HUES48 (cell line): Measurements from ENCODE around the gene MAML3.

Experiments
- H3K27ac ChIP-seq: one replicate; pipeline ENCODE4 v1.7.0; 2013; ENCODE audit warnings: low read depth, low read length, inconsistent platforms
- H3K27me3 ChIP-seq: 2 replicates; pipeline ENCODE4 v1.6.1; 2013; ENCODE audit warnings: mild to moderate bottlenecking, low read length; ENCODE audit not compliant: control insufficient read depth, insufficient read depth
- H3K36me3 ChIP-seq: 2 replicates; pipeline ENCODE4 v1.6.1; 2013; ENCODE audit warnings: low read length; ENCODE audit not compliant: control insufficient read depth, insufficient read depth
- H3K4me1 ChIP-seq: 2 replicates; pipeline ENCODE4 v1.6.1; 2013; ENCODE audit warnings: mild to moderate bottlenecking, low read length; ENCODE audit not compliant: control insufficient read depth, insufficient read depth
- H3K4me3 ChIP-seq: 2 replicates; pipeline ENCODE4 v1.5.1; 2013; ENCODE audit warnings: mild to moderate bottlenecking, low read depth, low read length
- H3K9ac ChIP-seq: 2 replicates; pipeline ENCODE4 v1.6.1; 2013; ENCODE audit warnings: mild to moderate bottlenecking, low read depth, low read length, moderate library complexity
- H3K9me3 ChIP-seq: 2 replicates; pipeline ENCODE4 v1.6.1; 2013; ENCODE audit warnings: low read length; ENCODE audit not compliant: control insufficient read depth, insufficient read depth

Gene MAML3

DNA sequence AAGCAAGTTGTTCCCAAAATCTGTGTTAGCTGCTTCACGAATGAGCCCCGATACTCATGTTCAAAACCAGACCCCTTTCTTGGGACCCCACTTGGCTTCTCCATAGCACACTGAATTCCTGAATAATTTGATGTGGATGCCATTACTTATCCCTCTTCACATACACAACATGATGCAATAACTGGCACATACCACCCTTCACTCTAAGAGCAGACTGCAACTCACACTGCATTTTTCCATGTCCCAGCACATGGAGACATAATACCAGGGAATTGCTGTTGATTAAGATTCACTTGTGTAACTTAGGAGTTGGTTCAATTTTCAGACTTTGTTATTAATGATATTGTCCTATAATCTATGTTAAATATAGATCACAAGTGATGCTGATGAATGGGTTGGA is 213.4 kb downstream of the MAML3 start:
- Histone ChIP-seq H3K9ac (no peak overlapping the region), H3K4me1 (peaks cover 17% of the 10 kb centered on the region), H3K27ac (no peak overlapping the region), H3K9me3 (no peaks in the 10 kb centered on the region), H3K4me3 (no peak overlapping the region), H3K27me3 (no peaks in the 10 kb centered on the region), H3K36me3 (no peaks in the 10 kb centered on the region)

DNA sequence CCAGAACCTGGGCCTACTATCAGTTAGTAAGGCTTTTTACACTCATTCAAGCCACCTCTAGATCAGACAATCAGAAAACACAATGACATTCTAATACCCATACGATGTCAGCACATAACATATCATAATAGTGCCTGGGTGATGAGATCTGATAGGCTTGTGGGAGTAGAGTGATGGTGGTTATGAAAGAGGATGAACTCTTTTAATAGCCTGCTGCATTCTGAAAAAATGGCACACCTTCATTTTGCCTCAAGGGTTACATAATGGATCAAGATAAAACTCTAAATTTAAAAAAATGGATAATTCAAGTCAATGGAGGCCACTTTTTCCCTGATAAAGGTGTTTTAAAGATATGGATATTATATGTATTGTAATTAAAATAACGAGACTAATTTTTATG is 215.6 kb downstream of the MAML3 start:
- Histone ChIP-seq H3K9ac (no peak overlapping the region), H3K4me3 (no peak overlapping the region), H3K4me1 (peaks cover 29% of the 10 kb centered on the region), H3K27me3 (no peaks in the 10 kb centered on the region), H3K9me3 (no peaks in the 10 kb centered on the region), H3K36me3 (no peaks in the 10 kb centered on the region), H3K27ac (no peak overlapping the region)

DNA sequence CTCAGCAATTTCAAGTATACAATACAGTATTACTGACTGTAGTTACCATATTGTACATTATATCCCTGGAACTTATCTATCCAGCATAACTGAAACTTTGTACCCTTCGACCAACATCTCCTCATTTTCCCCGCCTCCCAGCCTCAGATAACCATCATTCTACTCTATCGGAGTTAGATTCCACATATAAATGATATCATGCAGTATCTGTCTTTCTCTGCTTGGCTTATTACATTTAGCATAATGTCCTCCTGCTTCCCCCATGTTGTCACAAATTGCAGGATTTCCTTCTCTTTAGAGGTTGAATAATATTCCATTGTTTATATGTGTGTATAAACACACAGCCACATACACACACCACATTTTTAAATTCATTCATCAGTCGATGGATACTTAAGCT is 218.1 kb downstream of the MAML3 start:
- Histone ChIP-seq H3K9ac (no peak overlapping the region), H3K36me3 (no peaks in the 10 kb centered on the region), H3K27me3 (no peaks in the 10 kb centered on the region), H3K4me3 (no peak overlapping the region), H3K4me1 (peaks cover 32% of the 10 kb centered on the region), H3K27ac (no peak overlapping the region), H3K9me3 (no peaks in the 10 kb centered on the region)

DNA sequence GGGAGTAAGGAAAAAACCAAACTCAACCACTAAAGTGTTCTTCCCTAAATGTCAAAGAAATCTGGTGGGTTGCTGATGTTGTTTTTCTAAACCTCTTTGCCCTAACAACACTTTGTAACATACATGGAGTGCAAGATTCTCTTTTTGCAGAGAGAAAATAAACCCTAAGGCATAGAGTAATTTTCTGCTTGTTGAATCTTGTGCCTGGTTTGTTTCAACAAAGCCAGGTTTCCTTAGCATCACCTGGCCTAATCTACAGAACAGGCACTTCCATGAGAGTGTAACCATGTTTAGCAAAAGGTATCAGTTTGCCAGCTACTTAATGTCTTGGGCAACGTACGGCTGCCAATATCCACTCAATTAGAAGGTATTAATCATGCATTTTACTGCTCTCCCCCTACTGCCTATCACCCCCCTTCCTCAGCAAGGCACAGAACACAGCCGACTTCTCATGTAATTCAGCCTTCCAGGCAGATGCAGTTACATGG is 219.2 kb downstream of the MAML3 start:
- H3K4me1 ChIP-seq: peaks cover 32% of the 10 kb centered on the region
- no peak overlapping the region for H3K9ac ChIP-seq
- no peaks in the 10 kb centered on the region for H3K9me3 ChIP-seq
- no peak overlapping the region for H3K4me3 ChIP-seq
- H3K27ac ChIP-seq: no peak overlapping the region
- no peaks in the 10 kb centered on the region for H3K36me3 ChIP-seq
- H3K27me3 ChIP-seq: no peaks in the 10 kb centered on the region

DNA sequence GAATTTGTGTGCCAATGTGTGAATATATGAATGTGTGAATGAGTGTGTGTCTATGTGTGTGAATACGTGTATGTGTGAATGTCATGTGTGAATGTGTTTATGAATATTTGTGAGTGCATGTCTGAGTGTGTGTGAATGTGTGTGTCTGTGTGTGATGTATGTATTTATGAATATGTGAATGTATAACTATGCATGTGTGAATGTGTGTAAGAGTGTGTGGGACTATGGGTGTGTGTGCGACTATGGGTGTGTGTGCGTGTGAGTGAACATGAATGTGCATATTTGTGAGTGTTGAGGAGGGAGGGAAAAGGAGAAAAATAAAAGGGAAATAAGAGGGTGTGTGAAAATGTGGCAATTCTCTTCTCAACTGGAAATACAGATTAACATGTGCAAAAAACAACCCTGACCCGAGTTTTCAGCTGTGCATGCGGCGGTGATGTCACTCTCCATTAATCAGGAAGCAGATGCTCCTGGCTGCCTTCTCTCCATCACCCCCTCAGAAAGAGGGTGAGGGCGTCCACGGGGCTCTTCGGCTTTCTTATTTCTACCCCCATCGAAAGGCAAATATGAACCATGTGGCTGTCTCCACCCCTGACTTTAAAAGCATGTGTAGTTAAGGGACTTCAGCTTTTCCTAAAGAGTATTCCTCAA is 219.8 kb downstream of the MAML3 start:
- no peak overlapping the region for H3K4me3 ChIP-seq

DNA sequence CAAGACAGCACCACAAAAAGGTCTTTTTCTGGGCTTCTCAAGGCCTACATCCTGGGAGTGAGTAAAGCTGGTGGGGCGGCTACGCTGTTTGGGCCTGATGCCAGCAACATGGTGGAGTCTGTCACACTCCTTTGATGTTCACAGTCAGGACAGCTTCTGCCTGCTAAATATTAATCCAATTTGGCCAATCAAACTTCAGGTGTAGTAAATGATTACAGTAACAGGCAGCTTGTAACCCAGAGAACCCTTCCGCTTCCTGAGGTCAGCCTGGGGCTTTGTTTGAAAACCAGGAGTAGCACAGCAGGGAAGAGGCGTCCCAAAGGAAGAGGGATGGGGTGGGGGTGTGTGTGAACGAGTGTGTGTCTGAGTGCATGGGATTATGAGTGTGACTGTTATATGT is 220.4 kb downstream of the MAML3 start:
- H3K4me1 ChIP-seq: peaks cover 32% of the 10 kb centered on the region
- no peaks in the 10 kb centered on the region for H3K9me3 ChIP-seq
- H3K27ac ChIP-seq: peak overlapping the region; percentile 26
- H3K9ac ChIP-seq: no peak overlapping the region
- no peaks in the 10 kb centered on the region for H3K27me3 ChIP-seq
- no peak overlapping the region for H3K4me3 ChIP-seq
- H3K36me3 ChIP-seq: no peaks in the 10 kb centered on the region

More for the DNA sequence above, 219.8 kb downstream of the MAML3 start:
- no peak overlapping the region for H3K9ac ChIP-seq
- H3K27ac ChIP-seq: no peak overlapping the region
- H3K27me3 ChIP-seq: no peaks in the 10 kb centered on the region
- H3K9me3 ChIP-seq: no peaks in the 10 kb centered on the region
- H3K4me1 ChIP-seq: peaks cover 32% of the 10 kb centered on the region
- H3K36me3 ChIP-seq: no peaks in the 10 kb centered on the region

DNA sequence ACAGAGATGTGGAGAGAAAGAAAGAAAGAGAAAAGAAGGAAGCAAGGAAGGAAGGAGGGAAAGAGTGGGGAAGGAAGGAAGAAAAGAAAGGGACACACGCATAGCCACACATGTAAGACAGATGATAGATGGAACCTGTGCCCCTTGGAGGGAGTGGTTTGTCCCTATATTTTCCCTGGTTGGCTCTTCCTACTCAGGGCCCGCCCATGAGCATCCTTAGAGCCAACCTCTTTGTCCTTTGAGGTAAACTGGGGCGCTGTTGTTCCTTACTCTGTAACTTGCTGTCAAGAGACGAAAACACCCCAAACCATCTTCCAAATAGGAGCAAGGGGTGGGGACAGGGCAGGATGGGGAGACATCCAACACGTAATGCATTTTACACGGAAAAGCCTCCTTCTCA is 220.9 kb downstream of the MAML3 start:
- no peak overlapping the region for H3K4me3 ChIP-seq
- H3K27ac ChIP-seq: peak overlapping the region; percentile 26
- H3K27me3 ChIP-seq: no peaks in the 10 kb centered on the region
- H3K9me3 ChIP-seq: no peaks in the 10 kb centered on the region
- H3K4me1 ChIP-seq: peaks cover 32% of the 10 kb centered on the region
- H3K36me3 ChIP-seq: no peaks in the 10 kb centered on the region
- H3K9ac ChIP-seq: no peak overlapping the region

DNA sequence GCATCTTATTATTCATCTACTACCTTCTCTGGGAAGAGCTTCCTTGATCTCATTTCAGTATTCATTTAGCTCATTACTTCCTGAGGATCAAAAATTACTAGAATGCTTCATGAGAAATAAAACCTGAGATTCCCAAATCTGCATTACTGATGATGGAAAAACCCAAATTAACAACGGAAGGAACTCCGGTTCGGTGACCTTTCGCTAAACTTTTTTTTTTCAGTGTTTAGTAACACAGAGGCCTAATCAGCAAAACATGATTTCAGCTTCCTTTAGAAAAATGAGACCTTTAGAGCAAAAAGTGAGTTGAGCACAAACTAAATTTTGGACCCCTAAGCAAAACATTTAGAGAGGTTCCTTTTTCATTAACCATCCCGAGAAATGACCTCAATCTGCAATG is 229.2 kb downstream of the MAML3 start:
- no peak overlapping the region for H3K27ac ChIP-seq
- no peaks in the 10 kb centered on the region for H3K36me3 ChIP-seq
- peaks cover 3% of the 10 kb centered on the region; the same call in 1 of the 2 replicates for H3K27me3 ChIP-seq
- H3K9me3 ChIP-seq: no peaks in the 10 kb centered on the region
- peaks cover 25% of the 10 kb centered on the region for H3K4me1 ChIP-seq
- no peak overlapping the region for H3K4me3 ChIP-seq
- H3K9ac ChIP-seq: no peak overlapping the region

DNA sequence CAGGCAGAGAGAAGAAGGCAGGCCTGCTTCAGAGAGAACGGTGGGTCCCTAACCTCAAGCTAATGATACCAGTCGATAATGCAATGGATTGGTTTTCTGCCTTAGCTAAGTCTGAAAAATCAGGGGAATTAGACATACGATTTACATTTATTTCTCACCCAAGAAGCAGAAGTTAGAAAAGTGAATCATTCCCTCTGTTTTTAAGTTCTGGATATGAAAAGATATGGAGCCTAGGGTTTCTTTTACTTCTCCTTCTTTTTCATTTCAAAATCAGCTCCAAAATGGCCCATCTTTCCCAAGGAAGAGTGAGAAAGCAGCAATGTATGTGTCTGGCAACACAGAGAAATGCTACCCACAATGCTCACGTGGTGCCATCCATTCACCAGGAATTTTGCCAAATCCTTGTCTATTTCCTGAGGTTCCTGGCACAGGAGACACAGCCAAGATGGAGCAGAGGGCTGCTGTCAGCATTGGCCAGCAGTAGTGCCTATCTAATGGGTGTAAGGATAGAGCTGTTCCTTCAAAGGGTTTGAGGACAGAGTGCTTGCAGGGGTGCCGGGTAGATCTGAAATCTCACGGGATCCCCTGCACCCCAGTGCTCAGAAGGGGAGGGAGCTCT is 231.5 kb downstream of the MAML3 start:
- Histone ChIP-seq H3K27ac (no peak overlapping the region), H3K9ac (no peak overlapping the region), H3K4me1 (peaks cover 35% of the 10 kb centered on the region), H3K36me3 (no peaks in the 10 kb centered on the region), H3K9me3 (no peaks in the 10 kb centered on the region), H3K4me3 (no peak overlapping the region; the same call in 1 of the 2 replicates), H3K27me3 (peaks cover 3% of the 10 kb centered on the region; the same call in 1 of the 2 replicates)

DNA sequence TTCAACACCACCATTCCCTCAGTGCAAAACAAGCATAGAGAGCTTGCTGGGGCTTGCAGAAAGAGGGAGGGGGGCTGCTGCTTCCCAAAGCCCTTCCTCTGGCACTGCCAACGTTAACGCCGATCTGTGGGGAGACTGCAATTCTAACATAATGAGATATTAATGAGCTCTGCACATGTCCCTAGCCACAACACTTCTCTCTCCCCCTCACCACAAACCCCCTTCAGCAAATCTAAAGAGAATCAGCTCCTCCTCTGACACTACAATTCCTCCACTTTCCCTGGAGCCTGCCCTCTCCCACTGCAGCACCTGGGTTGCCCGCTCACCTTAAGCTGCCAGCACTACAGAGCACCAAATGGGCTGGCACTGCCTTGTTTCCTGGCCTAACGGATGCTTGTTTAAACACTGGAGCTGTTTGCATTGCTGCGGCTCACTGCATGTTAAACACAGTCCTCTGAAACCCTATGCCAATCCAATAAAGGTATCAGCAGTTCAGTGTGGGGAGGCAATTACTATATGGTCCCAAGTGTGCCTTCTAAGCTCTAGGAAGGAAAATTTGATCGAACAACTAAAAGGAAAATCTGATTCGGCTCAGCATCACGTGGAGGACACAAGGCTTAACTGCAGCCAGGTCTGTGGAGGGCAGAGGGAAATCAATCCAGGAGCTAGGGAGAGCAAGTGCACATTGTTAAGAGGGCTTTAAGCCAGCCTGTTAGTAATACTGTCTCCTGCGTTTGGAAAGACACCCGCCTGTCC is 232.4 kb downstream of the MAML3 start:
- Histone ChIP-seq H3K36me3 (no peaks in the 10 kb centered on the region), H3K27ac (no peak overlapping the region), H3K9ac (no peak overlapping the region), H3K4me3 (no peak overlapping the region), H3K4me1 (peaks cover 35% of the 10 kb centered on the region), H3K27me3 (peaks cover 3% of the 10 kb centered on the region; the same call in 1 of the 2 replicates), H3K9me3 (no peaks in the 10 kb centered on the region)

DNA sequence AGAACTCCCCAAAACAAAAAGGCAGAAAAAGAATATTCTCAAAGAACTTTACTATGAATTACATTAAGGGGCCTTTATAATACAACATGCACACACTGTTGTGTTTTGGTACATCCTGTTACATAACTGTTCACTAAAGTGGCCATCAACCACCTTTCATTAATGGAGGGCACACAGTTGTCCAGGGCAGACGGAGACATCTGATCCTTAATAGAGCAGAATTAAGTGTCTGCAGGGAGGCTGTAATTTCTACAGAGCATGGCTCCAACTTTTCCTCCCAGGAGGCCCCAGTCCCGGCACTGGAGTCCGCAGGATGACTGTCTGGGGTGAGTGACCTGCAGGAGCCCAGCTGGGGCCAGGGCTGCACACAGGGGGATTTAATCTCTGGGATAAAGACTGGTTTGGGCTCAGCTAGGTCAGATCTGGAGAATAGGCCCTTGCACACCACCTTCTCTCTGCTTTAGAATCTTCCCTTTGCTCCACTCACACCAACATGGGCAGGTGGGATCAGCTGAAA is 233.4 kb downstream of the MAML3 start:
- peaks cover 41% of the 10 kb centered on the region for H3K4me1 ChIP-seq
- H3K9ac ChIP-seq: no peak overlapping the region
- peaks cover 3% of the 10 kb centered on the region; the same call in 1 of the 2 replicates for H3K27me3 ChIP-seq
- no peaks in the 10 kb centered on the region for H3K9me3 ChIP-seq
- H3K36me3 ChIP-seq: no peaks in the 10 kb centered on the region
- no peak overlapping the region for H3K4me3 ChIP-seq
- H3K27ac ChIP-seq: no peak overlapping the region
